A673 (cell line): Measurements from ENCODE around the gene DOCK1. TPM values are rescaled to one million over a fixed set of nuclear protein-coding genes. Genes with fewer than 3 reads are reported as not detected.

Experiments used
- BruUV-seq: library from RNA; stranded (reverse); fragments of 400-500 nt; replicated peaks from 2 replicates; lab custom pipeline; 2021; lab: Mats Ljungman, UMichigan
- CTCF ChIA-PET: fragments of 300-600 bp; sonication (Branson Sonifier 250); formaldehyde crosslinking; loops from one replicate; lab custom pipeline; 2022; ENCODE audit warnings: antibody characterized with exemption; lab: Charles Lee
- POLR2A ChIA-PET: fragments of 300-600 bp; sonication (Branson Sonifier 250); formaldehyde crosslinking; loops from one replicate; lab custom pipeline; 2022; ENCODE audit warnings: antibody characterized with exemption; ENCODE audit not compliant: low non-redundant PET; lab: Charles Lee
- DNase-seq: peaks from one replicate; pipeline ENCODE4 v3.0.0-alpha.2; 2015; ENCODE audit warnings: low spot score
- H3K27ac ChIP-seq: fragments of 200-600 bp; sonication (generic); 2 replicates; pipeline ENCODE4 v1.5.1; 2016; ENCODE audit warnings: mixed run types, low read depth, mild to moderate bottlenecking, mixed read lengths, antibody characterized with exemption, low read length; ENCODE audit not compliant: poor library complexity, severe bottlenecking
- H3K27me3 ChIP-seq: fragments of 200-600 bp; sonication (generic); replicated peaks from 2 replicates; pipeline ENCODE4 v1.6.1; 2017; ENCODE audit warnings: mixed run types, low read depth, mild to moderate bottlenecking, mixed read lengths, antibody characterized with exemption, low read length; ENCODE audit not compliant: insufficient read depth, poor library complexity
- H3K36me3 ChIP-seq: fragments of 200-600 bp; sonication (generic); 2 replicates; pipeline ENCODE4 v1.6.1; 2016; ENCODE audit warnings: mixed run types, mild to moderate bottlenecking, mixed read lengths, antibody characterized with exemption, low read length; ENCODE audit not compliant: insufficient read depth, poor library complexity, severe bottlenecking
- H3K4me1 ChIP-seq: fragments of 200-600 bp; sonication (generic); 2 replicates; pipeline ENCODE4 v1.6.1; 2017; ENCODE audit warnings: mixed run types, mild to moderate bottlenecking, mixed read lengths, antibody characterized with exemption, low read length; ENCODE audit not compliant: insufficient read depth, poor library complexity, severe bottlenecking
- H3K4me3 ChIP-seq: fragments of 200-600 bp; sonication (generic); 2 replicates; pipeline ENCODE4 v1.5.1; 2016; ENCODE audit warnings: low read depth, mixed run types, mild to moderate bottlenecking, mixed read lengths, low read length; ENCODE audit not compliant: poor library complexity, severe bottlenecking
- H3K9me3 ChIP-seq: fragments of 200-600 bp; sonication (generic); 2 replicates; pipeline ENCODE4 v1.6.1; 2016; ENCODE audit warnings: mixed run types, low read depth, mild to moderate bottlenecking, mixed read lengths, antibody characterized with exemption, low read length; ENCODE audit not compliant: poor library complexity, severe bottlenecking
- EZH2 ChIP-seq: fragments of 200-600 bp; sonication (generic); IDR thresholded peaks from 2 replicates; pipeline ENCODE4 v1.6.1; 2017; ENCODE audit warnings: borderline replicate concordance, low read depth, mild to moderate bottlenecking, mixed read lengths, antibody characterized with exemption, low read length; ENCODE audit not compliant: poor library complexity, severe bottlenecking
- intact Hi-C: fragments of 100-400 bp; cut with micrococcal nuclease; formaldehyde crosslinking; loops from one replicate; pipeline ENCODE4 v1.10.0; 2022; ENCODE audit not compliant: unreplicated experiment
- total RNA-seq: library from RNA; stranded (reverse); gene quantifications from 2 replicates; pipeline ENCODE4 v1.2.3, GENCODE V29; 2021
- TF ChIP-seq, protein P1 (sequence below): fragments of 300-800, 200-600 bp; sonication (generic); conservative IDR thresholded peaks from 2 replicates; pipeline ENCODE4 v1.5.1; 2017; ENCODE audit warnings: low read depth, mild to moderate bottlenecking, antibody characterized with exemption, low read length, moderate library complexity, mixed read lengths

The DOCK1 gene
- total RNA-seq, 1 experiment from 2014 or later, result 30.7 TPM

GRCh38 chr10:126964190-126964589 is 59.0 kb downstream of the DOCK1 start:
- TF ChIP-seq EZH2, result no peak
- TF ChIP-seq, protein P1, sequence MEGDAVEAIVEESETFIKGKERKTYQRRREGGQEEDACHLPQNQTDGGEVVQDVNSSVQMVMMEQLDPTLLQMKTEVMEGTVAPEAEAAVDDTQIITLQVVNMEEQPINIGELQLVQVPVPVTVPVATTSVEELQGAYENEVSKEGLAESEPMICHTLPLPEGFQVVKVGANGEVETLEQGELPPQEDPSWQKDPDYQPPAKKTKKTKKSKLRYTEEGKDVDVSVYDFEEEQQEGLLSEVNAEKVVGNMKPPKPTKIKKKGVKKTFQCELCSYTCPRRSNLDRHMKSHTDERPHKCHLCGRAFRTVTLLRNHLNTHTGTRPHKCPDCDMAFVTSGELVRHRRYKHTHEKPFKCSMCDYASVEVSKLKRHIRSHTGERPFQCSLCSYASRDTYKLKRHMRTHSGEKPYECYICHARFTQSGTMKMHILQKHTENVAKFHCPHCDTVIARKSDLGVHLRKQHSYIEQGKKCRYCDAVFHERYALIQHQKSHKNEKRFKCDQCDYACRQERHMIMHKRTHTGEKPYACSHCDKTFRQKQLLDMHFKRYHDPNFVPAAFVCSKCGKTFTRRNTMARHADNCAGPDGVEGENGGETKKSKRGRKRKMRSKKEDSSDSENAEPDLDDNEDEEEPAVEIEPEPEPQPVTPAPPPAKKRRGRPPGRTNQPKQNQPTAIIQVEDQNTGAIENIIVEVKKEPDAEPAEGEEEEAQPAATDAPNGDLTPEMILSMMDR, result no peak
- DNase-seq, result no peak
- intact Hi-C loops, result no loop called here
- CTCF ChIA-PET, result no interaction called here
- no peak overlapping the region for H3K27ac ChIP-seq
- H3K36me3 ChIP-seq, result no peaks in the 10 kb centered on the region
- H3K4me1 ChIP-seq, result peaks cover 5% of the 10 kb centered on the region
- BruUV-seq, result no TSS peak
- no peaks in the 10 kb centered on the region for H3K27me3 ChIP-seq
- H3K4me3 ChIP-seq, result no peak overlapping the region
- no peaks in the 10 kb centered on the region for H3K9me3 ChIP-seq
- POLR2A ChIA-PET, result no interaction called here

DNA sequence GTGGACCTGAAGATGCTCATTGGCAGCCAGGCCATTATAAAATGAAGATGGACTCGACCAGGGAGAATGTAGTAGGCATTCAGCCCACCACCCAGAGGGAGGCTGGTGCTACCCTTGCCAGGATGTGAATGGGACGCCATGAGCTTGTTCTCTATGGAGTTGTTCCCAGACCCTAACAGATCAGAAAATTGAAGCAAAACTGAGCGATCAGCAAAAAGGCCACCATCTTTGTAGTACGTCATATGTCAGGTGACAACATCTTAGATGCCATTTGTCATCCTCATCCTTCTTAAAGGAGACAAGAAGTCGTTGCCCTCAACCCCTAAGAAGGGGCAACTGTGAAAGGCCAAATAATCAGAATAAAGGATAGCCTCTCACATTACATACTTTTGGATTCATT is 61.7 kb downstream of the DOCK1 start:
- POLR2A ChIA-PET, result no interaction called here
- Histone ChIP-seq H3K4me1 (peaks cover 5% of the 10 kb centered on the region), H3K27me3 (no peaks in the 10 kb centered on the region), H3K36me3 (no peaks in the 10 kb centered on the region), H3K9me3 (no peaks in the 10 kb centered on the region), H3K4me3 (no peak overlapping the region), H3K27ac (no peak overlapping the region)
- BruUV-seq, result no TSS peak
- intact Hi-C loops, result no loop called here
- TF ChIP-seq, protein P1, result no peak
- TF ChIP-seq EZH2, result no peak
- CTCF ChIA-PET, result no interaction called here
- DNase-seq, result no peak

DNA sequence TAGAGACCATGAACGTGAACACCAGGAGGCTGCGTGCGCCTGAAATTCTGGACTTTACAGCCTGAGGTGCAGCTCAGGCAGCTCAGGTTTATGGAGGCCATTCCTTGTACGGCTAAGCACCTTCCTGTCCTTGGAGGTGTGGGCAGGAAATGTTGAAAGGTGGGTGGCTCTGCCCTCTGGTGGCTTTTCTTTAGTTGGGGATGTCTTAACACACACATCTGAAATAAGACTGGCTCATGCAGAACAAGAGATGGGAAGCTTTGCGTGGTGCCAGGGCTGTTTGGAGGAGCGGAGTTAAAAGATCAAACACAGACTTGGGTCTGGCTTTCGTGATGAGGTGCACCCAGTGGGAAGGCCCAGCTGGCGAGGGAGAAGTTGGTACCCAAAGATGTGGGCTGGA is 64.1 kb downstream of the DOCK1 start:
- H3K27ac ChIP-seq, result no peak overlapping the region
- no peak for TF ChIP-seq EZH2
- TF ChIP-seq, protein P1, result peak; percentile 46
- H3K4me3 ChIP-seq, result no peak overlapping the region
- H3K4me1 ChIP-seq, result peaks cover 14% of the 10 kb centered on the region
- no peaks in the 10 kb centered on the region for H3K9me3 ChIP-seq
- intact Hi-C loops, result no loop called here
- ChIA-PET CTCF (no interaction called here), POLR2A (no interaction called here)
- BruUV-seq, result no TSS peak
- DNase-seq, result peak; percentile 30
- no peaks in the 10 kb centered on the region for H3K27me3 ChIP-seq
- H3K36me3 ChIP-seq, result no peaks in the 10 kb centered on the region
